Body of pancreas (tissue), 4 donors: ENCODE results near the gene SLC24A3. TPM values are rescaled to one million over a fixed set of nuclear protein-coding genes. Genes with fewer than 3 reads are reported as not detected.

Experiments used
- ATAC-seq: fragments of 150-250 bp; one replicate; pipeline ENCODE4 v1.9.1; 2016
- DNase-seq, 4 donors: peaks; one replicate each; pipeline ENCODE4 v3.0.0-alpha.2; 2019
- H3K27ac ChIP-seq, 4 donors: fragments of 200-600 bp; sonication (generic); 1 replicate in 3 of 4; 2 replicates in 1 of 4; pipeline versions ENCODE4 v1.5.1 to v1.6.1; 2016 to 2019; ENCODE audit warnings: mild to moderate bottlenecking in 1 of 4, mixed read lengths in 1 of 4, moderate library complexity in 1 of 4
- H3K27me3 ChIP-seq, 2 donors: fragments of 200-600 bp; sonication (generic); one replicate each; pipeline ENCODE4 v1.6.0; 2016; ENCODE audit warnings: mild to moderate bottlenecking in 1 of 2
- H3K36me3 ChIP-seq, 2 donors: fragments of 200-600 bp; sonication (generic); replicated peaks in 1 of 2; 2 replicates each; pipeline ENCODE4 v1.5.1; 2016; ENCODE audit warnings: low read depth in 2 of 2; ENCODE audit not compliant: insufficient read depth in 1 of 2
- H3K4me1 ChIP-seq: fragments of 200-600 bp; sonication (generic); one replicate; pipeline ENCODE4 v1.6.0; 2016
- H3K4me3 ChIP-seq, 2 donors: fragments of 200-600 bp; sonication (generic); 1 replicate in 1 of 2; 2 replicates in 1 of 2; pipeline ENCODE4 v1.5.1; 2016 to 2019
- H3K9me3 ChIP-seq, 3 donors: fragments of 200-600 bp; sonication (generic); 1 replicate in 2 of 3; 2 replicates in 1 of 3; pipeline ENCODE4 v1.5.1; 2016
- CTCF ChIP-seq, 7 experiments: fragments of 450-650 bp in 4 of 7; fragments of 200-600 bp in 3 of 7; sonication (generic) in 3 of 7; IDR thresholded peaks; one replicate each; pipeline ENCODE4 v1.5.1; 2016 to 2019; ENCODE audit warnings: antibody characterized with exemption in 7 of 7
- POLR2A ChIP-seq, 3 donors: fragments of 450-650 bp; IDR thresholded peaks; one replicate each; pipeline ENCODE4 v1.6.1; 2016; ENCODE audit warnings: antibody characterized with exemption in 3 of 3, mild to moderate bottlenecking in 2 of 3
- WGBS, 2 donors: methylation state at CpG; one replicate each; pipeline ENCODE4 v1.1.5; 2017; 5-methylcytosine and 5-hydroxymethylcytosine counted together
- intact Hi-C: fragments of 100-400 bp; cut with DNase I; formaldehyde crosslinking; loops from one replicate; pipeline ENCODE4 v1.15.1; 2023
- total RNA-seq, 2 donors: library from RNA; depleted of rRNA; stranded (reverse); fragments of >200 nt; gene quantifications; one replicate each; pipeline ENCODE4 v1.1.0, GENCODE V29; 2016

The SLC24A3 gene
- total RNA-seq, 2 donors from 2014 or later: 0.66 to 1.0 TPM

DNA sequence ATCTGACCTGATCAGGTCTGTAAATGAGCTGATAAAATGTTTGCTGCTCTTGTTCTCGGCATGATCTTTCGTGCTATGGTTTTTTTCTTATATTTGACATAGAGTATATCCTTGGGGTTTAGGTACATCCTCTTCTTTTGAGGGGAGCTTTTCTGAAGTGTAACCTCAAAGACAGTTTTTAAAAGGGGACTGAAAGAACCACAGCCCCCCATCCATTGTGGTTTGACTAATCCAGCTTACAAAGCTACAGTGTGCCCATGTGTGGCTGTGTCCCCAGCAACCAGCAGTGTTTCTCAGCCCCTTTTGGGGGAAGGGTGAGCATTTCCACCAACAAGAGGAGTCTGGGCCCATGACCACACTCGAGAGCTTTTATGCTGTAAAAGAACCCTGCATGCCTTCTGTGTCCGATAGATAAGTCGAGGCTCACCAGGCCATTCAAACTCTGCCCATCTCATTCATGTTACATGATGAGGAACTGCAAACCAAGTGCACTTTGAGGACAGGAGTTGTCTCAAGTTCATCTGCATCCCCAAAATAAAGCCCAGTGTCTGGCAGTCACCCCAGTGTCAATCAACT is 266.0 kb downstream of the SLC24A3 start:
- no peak overlapping the region for H3K4me3 ChIP-seq
- ATAC-seq: no peak
- intact Hi-C loops: no loop called here
- peaks cover 0 to 4% of the 10 kb centered on the region in 2 donors for H3K27me3 ChIP-seq
- DNase-seq: no peak
- WGBS, 2 donors: 67 to 70% methylated on average over 5 of the region's 5 CpGs
- H3K36me3 ChIP-seq: no peaks in the 10 kb centered on the region
- H3K27ac ChIP-seq: no peak overlapping the region
- TF ChIP-seq CTCF (IDR thresholded peaks at IDR 0.05) (no peak), POLR2A (IDR thresholded peaks at IDR 0.05) (no peak)
- no peaks in the 10 kb centered on the region for H3K9me3 ChIP-seq
- H3K4me1 ChIP-seq: no peaks in the 10 kb centered on the region

- no peak for ATAC-seq
- H3K4me3 ChIP-seq: no peak overlapping the region
- no peaks in the 10 kb centered on the region for H3K9me3 ChIP-seq
- intact Hi-C loops: no loop called here
- TF ChIP-seq POLR2A (IDR thresholded peaks at IDR 0.05): no peak
- no peak for TF ChIP-seq CTCF (IDR thresholded peaks at IDR 0.05)
- H3K36me3 ChIP-seq: no peaks in the 10 kb centered on the region
- 38 to 51% methylated on average over 2 of the region's 2 CpGs for WGBS, 2 donors
- H3K4me1 ChIP-seq: no peaks in the 10 kb centered on the region
- peaks cover 0 to 4% of the 10 kb centered on the region in 2 donors for H3K27me3 ChIP-seq
- no peak for DNase-seq
- H3K27ac ChIP-seq: no peak overlapping the region
Observed at GRCh38 chr20:19482726-19483125, 270.3 kb downstream of the SLC24A3 start.

- DNase-seq: no peak
- TF ChIP-seq CTCF (IDR thresholded peaks at IDR 0.05) (no peak), POLR2A (IDR thresholded peaks at IDR 0.05) (no peak)
- Histone ChIP-seq H3K4me3 (no peak overlapping the region), H3K27me3 (peaks cover 0 to 4% of the 10 kb centered on the region in 2 donors), H3K4me1 (no peaks in the 10 kb centered on the region), H3K27ac (no peak overlapping the region), H3K36me3 (no peaks in the 10 kb centered on the region), H3K9me3 (no peaks in the 10 kb centered on the region)
- ATAC-seq: no peak
- intact Hi-C loops: no loop called here
Observed at GRCh38 chr20:19483309-19483708, 270.9 kb downstream of the SLC24A3 start.

GRCh38 chr20:19486446-19486845 is 274.0 kb downstream of the SLC24A3 start:
- Histone ChIP-seq H3K4me1 (no peaks in the 10 kb centered on the region), H3K4me3 (no peak overlapping the region), H3K27ac (no peak overlapping the region), H3K36me3 (no peaks in the 10 kb centered on the region), H3K9me3 (no peaks in the 10 kb centered on the region), H3K27me3 (peaks cover 0 to 4% of the 10 kb centered on the region in 2 donors)
- ATAC-seq: no peak
- no peak for DNase-seq
- intact Hi-C loops: no loop called here
- TF ChIP-seq POLR2A (IDR thresholded peaks at IDR 0.05) (no peak), CTCF (IDR thresholded peaks at IDR 0.05) (no peak)
- 64 to 75% methylated on average over 2 of the region's 2 CpGs for WGBS, 2 donors

GRCh38 chr20:19487420-19487819 is 275.0 kb downstream of the SLC24A3 start:
- Histone ChIP-seq H3K36me3 (no peaks in the 10 kb centered on the region), H3K9me3 (no peaks in the 10 kb centered on the region), H3K27ac (no peak overlapping the region), H3K4me1 (no peaks in the 10 kb centered on the region), H3K4me3 (no peak overlapping the region), H3K27me3 (peaks cover 0 to 3% of the 10 kb centered on the region in 2 donors)
- intact Hi-C loops: no loop called here
- 81 to 82% methylated on average over 1 of the region's 1 CpG for WGBS, 2 donors
- TF ChIP-seq POLR2A (IDR thresholded peaks at IDR 0.05) (no peak), CTCF (IDR thresholded peaks at IDR 0.05) (no peak)
- ATAC-seq: no peak
- no peak for DNase-seq
